Right kidney (tissue), 1 donor: Measurements from ENCODE around the gene ANKRD13A.
"Not testable (repeated sequence)": the region's sequence is repeated elsewhere in the genome, so short reads cannot be mapped to it uniquely, and the experiment has no call there.

Experiments
- DNase-seq: peaks from one replicate; pipeline ENCODE4 v3.0.0-alpha.2; 2016

ANKRD13A gene

GRCh38 chr12:110048242-110049027 lies 49.2 kb downstream of the ANKRD13A start, which contains the start of gene C12orf76:
TSS of gene C12orf76 (minus strand) at chr12:110048522. CDS start at chr12:110048495, 27 bp downstream.
- peak; percentile 83 for DNase-seq

DNA sequence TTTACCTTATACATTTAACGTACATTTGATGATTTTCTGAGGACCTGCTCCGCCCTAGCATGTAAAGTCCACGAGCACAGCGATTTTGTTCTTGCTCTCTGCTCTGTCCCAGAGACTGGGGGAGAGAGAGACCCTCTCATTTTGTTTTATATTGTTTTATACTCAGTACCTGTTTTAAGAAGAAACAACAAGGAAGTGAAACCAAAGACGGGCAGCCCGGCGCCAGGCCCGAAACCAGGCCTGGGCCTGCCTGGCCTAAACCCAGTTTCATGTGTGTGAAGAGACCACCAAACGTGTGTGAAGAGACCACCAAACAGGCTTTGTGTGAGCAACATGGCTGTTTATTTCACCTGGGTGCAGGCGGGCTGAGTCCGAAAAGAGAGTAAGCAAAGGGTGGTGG lies 49.8 kb downstream of the ANKRD13A start:
- not testable (repeated sequence) for DNase-seq

DNA sequence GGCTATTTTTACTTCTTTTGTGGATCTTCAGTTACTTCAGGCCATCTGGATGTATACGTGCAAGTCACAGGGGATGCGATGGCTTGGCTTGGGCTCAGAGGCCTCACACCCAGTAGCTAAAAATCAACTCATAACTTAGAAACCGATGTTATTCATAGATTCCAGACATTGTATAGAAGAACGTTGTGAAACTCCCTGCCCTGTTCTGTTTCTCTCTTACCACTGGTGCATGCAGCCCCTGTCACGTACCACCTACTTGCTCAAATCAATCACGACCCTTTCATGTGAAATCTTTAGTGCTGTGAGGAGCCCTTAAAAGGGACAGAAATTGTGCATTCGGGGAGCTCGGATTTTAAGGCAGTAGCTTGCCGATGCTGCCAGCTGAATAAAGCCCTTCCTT lies 50.4 kb downstream of the ANKRD13A start:
- DNase-seq: not testable (repeated sequence)

DNA sequence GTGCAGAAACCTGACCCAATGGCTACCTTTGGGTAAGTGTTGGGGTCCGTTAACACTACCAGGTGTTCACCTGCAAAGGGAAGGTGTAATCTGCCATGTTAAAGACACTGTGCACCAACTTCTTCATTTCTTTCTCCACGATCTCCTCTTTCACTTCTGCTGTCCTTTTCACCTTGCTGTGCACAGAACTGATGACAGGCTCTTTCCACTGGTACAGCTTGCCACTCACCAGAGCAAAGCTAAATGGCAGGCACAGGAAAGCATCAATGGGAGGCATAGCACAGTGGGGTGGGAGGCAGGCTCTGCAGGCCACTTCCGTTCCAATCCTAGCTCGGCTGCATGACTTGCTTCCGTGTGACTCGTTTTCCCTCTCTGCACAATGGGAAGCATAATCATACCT lies 51.7 kb downstream of the ANKRD13A start:
- DNase-seq: no peak

GRCh38 chr12:110055375-110056352 lies 56.4 kb downstream of the ANKRD13A start:
- DNase-seq: not testable (repeated sequence)

DNA sequence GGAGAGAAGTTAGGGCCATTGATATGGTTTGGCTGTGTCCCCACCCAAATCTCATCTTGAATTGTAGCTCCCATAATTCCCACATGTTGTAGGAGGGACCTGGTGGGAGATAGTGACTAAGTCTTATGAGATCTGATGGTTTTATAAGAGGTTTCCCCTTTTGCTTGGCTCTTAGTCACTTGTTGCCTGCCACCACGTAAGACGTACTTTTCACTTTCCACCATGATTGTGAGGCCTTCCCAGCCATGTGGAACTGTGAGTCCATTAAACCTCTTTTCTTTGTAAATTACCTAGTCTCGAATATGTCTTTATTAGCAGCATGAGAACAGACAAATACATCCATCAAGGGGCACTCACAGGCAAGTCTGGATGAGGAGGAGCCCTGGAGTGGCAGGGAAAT lies 57.4 kb downstream of the ANKRD13A start:
- not testable (repeated sequence) for DNase-seq

GRCh38 chr12:110058875-110059615 lies 59.8 kb downstream of the ANKRD13A start:
- DNase-seq: no peak

- no peak for DNase-seq
These were observed 60.4 kb downstream of the ANKRD13A start for GRCh38 chr12:110059651-110060000.

DNA sequence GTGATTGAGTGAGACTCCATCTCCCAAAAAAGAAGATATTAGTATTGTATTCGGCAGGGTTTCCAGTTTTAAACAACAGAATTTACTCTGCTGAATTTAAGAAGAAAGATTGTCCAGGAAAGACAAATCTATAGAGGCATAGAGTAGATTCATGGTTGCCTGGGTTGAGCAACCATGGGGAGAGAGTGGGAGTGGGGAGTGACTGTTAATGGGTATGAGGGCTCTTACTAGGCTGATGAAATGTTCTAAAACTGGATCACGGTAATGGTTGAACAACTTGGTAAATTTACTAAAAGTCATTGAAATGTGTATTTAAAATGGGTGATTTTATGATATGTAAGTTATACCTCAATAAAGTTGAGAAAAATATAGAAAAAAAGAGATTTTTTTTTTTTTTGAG lies 63.0 kb downstream of the ANKRD13A start:
- no peak for DNase-seq

DNA sequence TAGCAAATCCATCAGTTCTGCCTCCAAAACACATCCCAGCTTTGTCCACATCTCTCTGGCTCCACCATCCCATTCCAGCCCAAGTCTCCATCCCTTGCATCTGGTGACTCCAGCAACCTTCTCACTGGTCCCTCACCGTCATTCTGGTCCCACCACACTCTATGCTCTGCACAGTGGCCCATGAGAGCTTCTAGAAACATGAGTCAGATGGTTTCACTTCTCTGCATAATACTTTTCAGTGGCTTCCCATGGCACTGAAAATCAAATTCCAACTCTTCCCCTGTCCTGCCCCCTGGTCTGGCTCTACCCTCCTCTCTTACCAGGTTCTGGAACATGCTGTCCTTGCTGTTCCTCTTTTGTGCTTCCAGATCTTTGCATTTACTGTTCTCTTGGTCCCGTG lies 66.3 kb downstream of the ANKRD13A start:
- DNase-seq: no peak

- DNase-seq: no peak
These were observed 68.3 kb downstream of the ANKRD13A start for GRCh38 chr12:110067531-110067930.

DNA sequence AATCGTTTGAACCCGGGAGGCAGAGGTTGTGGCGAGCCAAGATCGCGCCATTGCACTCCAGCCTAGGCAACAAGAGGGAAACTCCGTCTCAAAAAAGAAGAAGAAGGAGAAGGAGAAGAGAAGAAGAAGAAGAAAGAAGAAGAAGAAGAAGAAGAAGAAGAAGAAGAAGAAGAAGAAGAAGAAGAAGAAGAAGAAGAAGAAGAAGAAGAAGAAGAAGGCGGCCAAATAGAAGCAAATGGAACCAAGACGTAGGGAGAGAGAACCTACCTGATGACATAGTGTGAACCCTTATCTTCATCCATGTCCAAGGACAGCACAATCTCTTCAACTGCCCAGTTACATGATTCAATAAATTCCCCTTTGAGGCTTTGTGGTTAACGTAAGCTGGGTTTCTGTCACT lies 68.9 kb downstream of the ANKRD13A start:
- DNase-seq: not testable (repeated sequence)

DNA sequence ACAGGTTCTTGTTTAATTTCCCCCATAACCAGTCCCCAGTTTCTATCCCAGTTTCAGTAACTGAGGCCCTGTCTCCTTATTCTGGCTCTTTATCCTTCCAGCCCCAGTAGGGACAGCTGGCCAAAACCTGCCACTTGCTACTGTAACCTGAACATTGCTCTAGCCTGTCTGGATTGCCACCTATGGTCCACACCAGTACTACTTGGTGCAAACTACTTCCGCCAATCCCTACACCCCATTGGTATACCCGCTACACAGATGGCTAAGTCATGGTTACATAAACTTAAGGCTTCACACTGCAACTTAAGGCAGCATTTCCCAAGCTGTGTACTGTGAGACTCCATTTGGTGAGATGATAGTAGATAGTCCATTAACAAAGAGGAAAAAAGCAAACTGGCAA lies 69.4 kb downstream of the ANKRD13A start:
- no peak for DNase-seq

DNA sequence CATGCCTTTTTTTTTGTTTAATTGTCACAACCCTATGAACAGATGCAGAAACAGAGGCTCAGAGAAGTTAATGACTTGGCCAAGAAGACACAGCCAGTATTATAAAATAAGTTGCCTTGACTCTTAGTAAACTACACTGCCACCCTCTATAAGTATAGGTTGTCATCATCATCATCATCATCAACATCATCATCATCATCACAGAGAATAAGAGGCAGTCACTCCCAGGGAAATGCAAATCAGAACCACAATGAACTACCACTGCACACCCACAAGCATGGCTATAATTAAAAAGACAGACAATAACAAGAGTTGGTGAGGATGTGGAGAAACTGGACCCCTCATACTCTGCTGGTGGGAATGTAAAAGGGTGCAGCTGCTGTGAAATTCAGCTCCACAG lies 72.3 kb downstream of the ANKRD13A start:
- no peak for DNase-seq

- no peak for DNase-seq
These were observed 72.7 kb downstream of the ANKRD13A start for GRCh38 chr12:110071967-110072366.

DNA sequence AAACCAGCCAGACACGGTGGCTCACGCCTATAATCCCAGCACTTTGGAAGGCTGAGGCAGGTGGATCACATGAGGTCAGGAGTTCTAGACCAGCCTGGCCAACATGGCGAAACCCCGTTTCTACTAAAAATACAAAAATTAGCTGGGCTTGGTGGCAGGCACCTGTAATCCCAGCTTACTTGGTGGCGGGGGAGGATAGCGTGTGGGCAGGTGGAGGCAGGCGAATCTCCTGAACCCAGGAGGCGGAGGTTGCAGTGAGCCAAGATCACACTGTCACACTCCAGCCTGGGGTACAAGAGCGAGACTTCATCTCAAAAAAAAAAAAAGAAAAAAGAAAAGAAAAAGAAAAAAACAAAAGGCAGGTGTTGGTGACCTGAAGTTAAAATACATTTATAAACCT lies 73.4 kb downstream of the ANKRD13A start:
- DNase-seq: not testable (repeated sequence)

DNA sequence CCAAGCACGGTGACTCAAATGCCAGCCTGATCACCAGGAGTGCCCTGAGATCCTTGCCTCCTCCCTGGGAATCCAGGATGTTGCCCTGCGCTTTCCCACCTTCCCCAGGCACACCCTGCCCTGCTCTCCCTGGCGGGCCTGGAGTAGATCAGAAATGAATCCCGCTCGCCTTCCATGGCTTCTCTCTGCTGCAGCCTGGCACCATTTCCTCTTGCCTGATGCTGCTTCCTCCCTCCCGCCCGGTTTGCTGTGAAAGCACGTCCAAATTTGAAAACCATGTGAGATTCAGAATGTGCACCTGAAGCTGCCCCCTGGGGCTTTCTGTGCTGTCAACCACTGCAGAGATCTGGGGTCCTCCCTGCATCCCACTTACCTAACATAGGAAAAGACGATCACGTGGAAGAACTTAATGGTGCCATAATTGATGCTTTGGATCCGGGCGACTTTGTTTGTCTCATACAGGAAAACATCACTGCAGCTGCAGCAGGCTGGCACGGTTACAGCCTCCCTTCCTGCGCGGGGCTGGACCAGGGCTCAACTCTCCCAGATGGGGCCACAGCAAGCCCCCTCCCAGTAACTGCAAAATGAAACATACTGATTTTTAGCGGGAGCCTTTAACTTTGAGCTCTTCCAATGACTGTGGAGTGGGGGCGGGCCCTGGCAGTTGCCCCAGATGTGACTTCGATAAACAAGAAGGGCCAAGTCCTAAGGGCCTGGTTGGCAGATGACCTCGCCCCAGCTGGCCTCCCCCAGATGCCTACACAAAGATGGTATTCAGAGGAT lies 74.0 kb downstream of the ANKRD13A start:
- peak; percentile 16 for DNase-seq

DNA sequence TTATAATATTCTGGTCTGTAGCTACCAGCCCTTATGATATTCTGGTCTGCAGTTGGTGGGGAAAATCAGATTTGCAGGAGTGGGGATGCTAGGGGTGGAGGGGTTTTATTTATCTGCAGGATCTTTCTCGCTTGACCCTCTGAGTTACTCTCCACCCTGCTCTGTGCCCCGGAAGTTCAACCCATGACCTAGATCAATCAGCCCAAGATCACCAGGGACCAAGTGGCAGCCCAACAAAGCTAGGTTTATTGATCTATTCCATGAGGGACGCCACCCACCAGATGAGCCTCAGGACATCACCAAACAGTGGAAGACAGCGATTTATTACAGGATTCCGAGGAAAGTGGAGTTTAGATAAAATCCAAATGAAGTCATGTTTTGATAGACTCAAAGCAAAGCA lies 74.9 kb downstream of the ANKRD13A start:
- no peak for DNase-seq

DNA sequence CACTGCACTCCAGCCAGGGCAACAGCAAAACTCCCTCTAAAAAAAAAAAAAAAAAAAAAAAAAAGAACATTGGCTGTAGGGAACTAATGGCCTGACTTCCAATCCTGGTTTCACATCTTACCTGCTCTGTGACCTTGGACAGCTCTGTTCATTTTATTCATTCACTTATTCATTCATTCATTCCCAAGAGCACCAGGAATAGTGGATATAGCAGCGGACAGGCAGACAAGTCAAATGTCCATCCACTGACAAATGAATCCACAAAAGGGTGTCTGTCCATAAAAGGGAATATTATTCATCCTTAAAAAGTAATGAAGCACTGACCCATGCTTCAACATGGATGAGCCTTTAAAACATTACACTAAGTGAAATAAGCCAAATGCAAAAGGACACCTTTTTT lies 76.7 kb downstream of the ANKRD13A start:
- DNase-seq: no peak

DNA sequence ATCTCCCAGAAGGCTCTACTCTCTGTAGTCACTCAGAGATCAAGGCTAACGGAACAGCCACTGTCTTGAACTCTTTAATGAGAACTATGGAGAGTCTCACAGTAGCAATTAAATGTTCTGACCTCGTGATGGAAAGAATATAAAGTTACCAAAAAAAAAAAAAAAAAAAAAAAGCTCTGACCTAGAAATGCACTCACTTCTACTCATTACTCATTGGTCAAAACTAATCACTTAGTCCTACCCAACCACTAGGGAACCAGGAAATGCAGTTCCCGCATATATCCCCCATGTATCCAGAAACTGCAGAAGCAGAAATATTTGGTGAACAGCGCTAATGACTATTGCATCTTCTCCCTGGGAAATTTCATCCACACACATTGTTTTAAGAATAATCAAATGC lies 78.6 kb downstream of the ANKRD13A start:
- no peak for DNase-seq

DNA sequence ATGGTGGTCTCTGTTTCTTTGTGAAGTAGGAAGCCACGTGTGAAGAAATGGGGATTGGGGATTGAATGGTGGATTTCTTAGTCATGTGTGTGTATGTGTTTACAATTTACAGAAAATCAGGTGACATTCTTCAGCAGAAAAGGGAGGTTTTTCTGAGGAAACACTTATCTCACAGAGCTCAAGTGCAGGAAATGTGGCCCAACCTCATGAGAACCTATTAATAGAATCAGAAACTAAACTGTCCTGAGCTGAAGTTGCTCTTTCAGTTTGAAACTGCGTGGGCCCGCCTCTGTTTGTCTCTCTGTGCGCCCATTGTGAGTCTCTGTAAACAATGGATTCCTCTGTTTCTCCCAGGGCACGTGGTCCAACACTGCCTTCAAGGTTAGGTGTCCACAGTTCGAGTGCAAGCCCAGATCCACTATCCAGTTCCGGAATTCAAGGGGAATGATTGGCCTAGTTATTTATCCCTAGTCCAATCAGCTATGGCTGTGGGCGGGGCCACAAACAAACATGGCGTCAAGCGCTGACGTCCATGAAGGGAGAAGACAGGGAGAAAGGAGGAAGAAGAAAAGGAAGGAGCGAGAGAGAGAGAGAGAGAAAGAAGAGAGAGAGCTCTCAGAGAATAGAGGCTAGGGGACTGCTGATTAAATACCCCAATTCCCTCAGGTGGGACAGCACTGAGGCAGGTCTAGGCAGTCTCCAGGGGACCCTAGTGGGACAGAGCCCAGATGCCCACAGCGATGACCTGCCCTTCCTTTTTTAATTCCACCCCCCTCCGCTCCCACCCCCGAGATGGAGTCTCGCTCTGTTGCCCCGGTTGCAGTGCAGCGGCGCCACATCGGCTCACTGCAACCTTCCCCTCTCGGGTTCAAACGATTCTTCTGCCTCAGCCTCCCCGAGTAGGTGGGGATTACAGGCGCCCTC lies 80.5 kb downstream of the ANKRD13A start:
- DNase-seq: no peak
